HEK293 (cell line): ENCODE data around the gene APCDD1.

Experiments used
- CTCF ChIA-PET: fragments of 350-600 bp; formaldehyde crosslinking; extraction: SDS; loops from one replicate; lab custom pipeline; 2021; ENCODE audit warnings: antibody characterized with exemption; lab: Yijun Ruan, JAX
- POLR2A ChIA-PET: fragments of 300-600 bp; formaldehyde crosslinking; extraction: SDS; loops from one replicate; lab custom pipeline; 2020; ENCODE audit warnings: antibody characterized with exemption, inconsistent platforms; lab: Yijun Ruan, JAX
- H3K27ac ChIP-seq: fragments of 200-500 bp; sonication (Bioruptor generic); 2 replicates; pipeline ENCODE4 v1.5.1; 2014; ENCODE audit warnings: low read depth, low read length, control low read depth, inconsistent platforms; ENCODE audit errors: extremely low read depth
- H3K36me3 ChIP-seq, 2 experiments: fragments of 200-500 bp in 1 of 2; sonication (Bioruptor generic) in 1 of 2; 1 replicate in 1 of 2; 2 replicates in 1 of 2; pipeline ENCODE4 v1.5.1; 2014 to 2017; ENCODE audit warnings: inconsistent platforms in 2 of 2, low read length in 2 of 2; ENCODE audit not compliant: control insufficient read depth in 2 of 2, insufficient read depth in 1 of 2
- H3K4me1 ChIP-seq: fragments of 200-500 bp; sonication (Bioruptor generic); 2 replicates; pipeline ENCODE4 v1.5.1; 2014; ENCODE audit warnings: mild to moderate bottlenecking, low read length, inconsistent platforms; ENCODE audit not compliant: control insufficient read depth, insufficient read depth
- H3K4me3 ChIP-seq: 2 replicates; pipeline ENCODE4 v1.5.1; 2011; ENCODE audit warnings: low read depth, mild to moderate bottlenecking, control low read depth, low read length, moderate library complexity
- H3K9me3 ChIP-seq: fragments of 200-500 bp; sonication (Bioruptor generic); 2 replicates; pipeline ENCODE4 v1.5.1; 2014; ENCODE audit warnings: low read depth, low read length, inconsistent platforms; ENCODE audit not compliant: control insufficient read depth, insufficient read depth
- CTCF ChIP-seq: fragments of 450-650 bp; formaldehyde crosslinking; IDR thresholded peaks from 2 replicates; pipeline ENCODE4 v1.5.1; 2016; ENCODE audit warnings: missing biosample characterization, missing genetic modification characterization
- FEZF1 ChIP-seq: fragments of 450-650 bp; formaldehyde crosslinking; IDR thresholded peaks from 2 replicates; pipeline ENCODE4 v1.5.1; 2016; ENCODE audit warnings: missing biosample characterization, missing genetic modification characterization
- GLI4 ChIP-seq: fragments of 450-650 bp; formaldehyde crosslinking; IDR thresholded peaks from 2 replicates; pipeline ENCODE4 v1.5.1; 2016; ENCODE audit warnings: missing biosample characterization, missing genetic modification characterization
- MEIS1 ChIP-seq: sonication (generic); formaldehyde crosslinking; IDR thresholded peaks from 2 replicates; pipeline ENCODE4 v1.8.1; 2022; ENCODE audit warnings: missing genetic modification reagents, mild to moderate bottlenecking, borderline replicate concordance
- SP2 ChIP-seq: fragments of 450-650 bp; formaldehyde crosslinking; IDR thresholded peaks from 2 replicates; pipeline ENCODE4 v1.5.1; 2016; ENCODE audit warnings: missing biosample characterization, missing genetic modification characterization
- TCF7L2 ChIP-seq: IDR thresholded peaks from 2 replicates; pipeline ENCODE4 v1.6.1; 2011; ENCODE audit warnings: low read depth, mild to moderate bottlenecking, inconsistent platforms, low read length, moderate library complexity, borderline replicate concordance
- ZBTB48 ChIP-seq: fragments of 450-650 bp; formaldehyde crosslinking; IDR thresholded peaks from 2 replicates; pipeline ENCODE4 v1.5.1; 2016; ENCODE audit warnings: missing biosample characterization, missing genetic modification characterization
- ZBTB6 ChIP-seq: fragments of 450-650 bp; formaldehyde crosslinking; IDR thresholded peaks from 2 replicates; pipeline ENCODE4 v1.5.1; 2017; ENCODE audit warnings: missing biosample characterization, missing genetic modification characterization
- ZIC2 ChIP-seq: fragments of 450-650 bp; formaldehyde crosslinking; IDR thresholded peaks from 2 replicates; pipeline ENCODE4 v1.5.1; 2016; ENCODE audit warnings: missing biosample characterization, missing genetic modification characterization
- ZNF148 ChIP-seq: fragments of 450-650 bp; formaldehyde crosslinking; IDR thresholded peaks from 2 replicates; pipeline ENCODE4 v1.5.0; 2017; ENCODE audit warnings: missing biosample characterization, missing genetic modification characterization, borderline replicate concordance
- ZNF174 ChIP-seq: fragments of 450-650 bp; formaldehyde crosslinking; IDR thresholded peaks from 2 replicates; pipeline ENCODE4 v1.5.0; 2017; ENCODE audit warnings: missing biosample characterization, mild to moderate bottlenecking, missing genetic modification characterization
- ZNF175 ChIP-seq: fragments of 450-650 bp; formaldehyde crosslinking; IDR thresholded peaks from 2 replicates; pipeline ENCODE4 v1.5.1; 2016; ENCODE audit warnings: missing biosample characterization, missing genetic modification characterization
- ZNF202 ChIP-seq: fragments of 450-650 bp; formaldehyde crosslinking; IDR thresholded peaks from 2 replicates; pipeline ENCODE4 v1.5.1; 2016; ENCODE audit warnings: missing biosample characterization, missing genetic modification characterization, borderline replicate concordance
- ZNF211 ChIP-seq: fragments of 450-650 bp; formaldehyde crosslinking; IDR thresholded peaks from 2 replicates; pipeline ENCODE4 v1.5.1; 2016; ENCODE audit warnings: low read depth, missing biosample characterization, missing genetic modification characterization
- ZNF350 ChIP-seq: fragments of 450-650 bp; formaldehyde crosslinking; IDR thresholded peaks from 2 replicates; pipeline ENCODE4 v1.5.0; 2017; ENCODE audit warnings: missing biosample characterization, mild to moderate bottlenecking, missing genetic modification characterization
- ZNF404 ChIP-seq: fragments of 450-650 bp; formaldehyde crosslinking; IDR thresholded peaks from 2 replicates; pipeline ENCODE4 v1.5.1; 2017; ENCODE audit warnings: missing biosample characterization, missing genetic modification characterization
- ZNF558 ChIP-seq: fragments of 450-650 bp; formaldehyde crosslinking; IDR thresholded peaks from 2 replicates; pipeline ENCODE4 v1.5.1; 2016; ENCODE audit warnings: missing biosample characterization, missing genetic modification characterization
- ZNF654 ChIP-seq: fragments of 450-650 bp; formaldehyde crosslinking; IDR thresholded peaks from 2 replicates; pipeline ENCODE4 v1.5.1; 2016; ENCODE audit warnings: low read depth, missing biosample characterization, missing genetic modification characterization
- ZNF704 ChIP-seq: fragments of 450-650 bp; formaldehyde crosslinking; IDR thresholded peaks from 2 replicates; pipeline ENCODE4 v1.5.1; 2016; ENCODE audit warnings: missing biosample characterization, missing genetic modification characterization
- ZNF707 ChIP-seq: fragments of 450-650 bp; formaldehyde crosslinking; IDR thresholded peaks from 2 replicates; pipeline ENCODE4 v1.5.1; 2016; ENCODE audit warnings: missing biosample characterization, missing genetic modification characterization
- ZNF747 ChIP-seq: fragments of 450-650 bp; formaldehyde crosslinking; IDR thresholded peaks from 2 replicates; pipeline ENCODE4 v1.5.1; 2016; ENCODE audit warnings: missing biosample characterization, missing genetic modification characterization
- ZNF768 ChIP-seq: fragments of 450-650 bp; formaldehyde crosslinking; IDR thresholded peaks from 2 replicates; pipeline ENCODE4 v1.5.1; 2018; ENCODE audit warnings: missing biosample characterization, mild to moderate bottlenecking, missing genetic modification characterization
- ZNF791 ChIP-seq: fragments of 450-650 bp; formaldehyde crosslinking; IDR thresholded peaks from 2 replicates; pipeline ENCODE4 v1.5.1; 2016; ENCODE audit warnings: missing biosample characterization, missing genetic modification characterization
- ZSCAN23 ChIP-seq: fragments of 450-650 bp; formaldehyde crosslinking; IDR thresholded peaks from 2 replicates; pipeline ENCODE4 v1.5.1; 2016; ENCODE audit warnings: missing biosample characterization, missing genetic modification characterization
- ZSCAN5A ChIP-seq: fragments of 450-650 bp; formaldehyde crosslinking; IDR thresholded peaks from 2 replicates; pipeline ENCODE4 v1.5.1; 2016; ENCODE audit warnings: missing biosample characterization, missing genetic modification characterization

The APCDD1 gene

GRCh38 chr18:10516078-10516477 lies 61.6 kb downstream of the APCDD1 start:
- peaks cover 2% of the 10 kb centered on the region for H3K4me1 ChIP-seq
- ChIA-PET POLR2A (no interaction called here), CTCF (interaction anchor here (2.5 kb wide), 1 partner anchor 417 kb away, joined by 5 read pairs; no protein-coding TSS in a partner anchor)
- no peaks in the 10 kb centered on the region for H3K9me3 ChIP-seq
- TF ChIP-seq ZSCAN23 (tag by site-specific recombination): no peak
- TF ChIP-seq ZNF707 (tag by site-specific recombination): no peak
- TF ChIP-seq ZNF211 (tag by site-specific recombination): no peak
- no peak for TF ChIP-seq SP2 (tag by site-specific recombination)
- TF ChIP-seq TCF7L2: no peak
- no peak for TF ChIP-seq ZBTB48 (tag by site-specific recombination)
- TF ChIP-seq ZNF654: no peak
- TF ChIP-seq GLI4 (tag by site-specific recombination): no peak
- TF ChIP-seq ZNF148 (tag by site-specific recombination): no peak
- TF ChIP-seq MEIS1 (CRISPR knock-in tag): no peak
- TF ChIP-seq ZNF558 (tag by site-specific recombination): no peak
- TF ChIP-seq ZNF174: no peak
- no peak overlapping the region for H3K27ac ChIP-seq
- H3K4me3 ChIP-seq: no peak overlapping the region
- no peaks in the 10 kb centered on the region for H3K36me3 ChIP-seq

- no peak overlapping the region for H3K27ac ChIP-seq
- H3K36me3 ChIP-seq: no peaks in the 10 kb centered on the region
- CTCF ChIA-PET: interaction anchor here (0.7 to 5.0 kb wide), 16 partner anchors 8 to 947 kb away, joined by 3 to 115 read pairs (median 4); no protein-coding TSS in a partner anchor
- POLR2A ChIA-PET: interaction anchor here (0.6 kb wide), 1 partner anchor 482 kb away, joined by 3 read pairs; no protein-coding TSS in a partner anchor
- no peak overlapping the region for H3K4me3 ChIP-seq
- TF ChIP-seq CTCF (tag by site-specific recombination) (peak; percentile 60), ZBTB6 (tag by site-specific recombination) (no peak), ZIC2 (tag by site-specific recombination) (peak; percentile 50; the same call in 1 of the 2 replicates), ZNF350 (tag by site-specific recombination) (no peak)
- TF ChIP-seq, all 188 proteins: peak for 2
- peaks cover 2% of the 10 kb centered on the region for H3K4me1 ChIP-seq
- no peaks in the 10 kb centered on the region for H3K9me3 ChIP-seq
Observed at GRCh38 chr18:10518595-10519255, 64.3 kb downstream of the APCDD1 start.

- H3K4me3 ChIP-seq: no peak overlapping the region
- ChIA-PET CTCF (interaction anchor here (0.6 to 5.0 kb wide), 21 partner anchors 8 to 947 kb away, joined by 3 to 115 read pairs (median 3); no protein-coding TSS in a partner anchor), POLR2A (interaction anchor here (0.6 kb wide), 1 partner anchor 483 kb away, joined by 3 read pairs; no protein-coding TSS in a partner anchor)
- no peaks in the 10 kb centered on the region for H3K36me3 ChIP-seq
- H3K4me1 ChIP-seq: peaks cover 2% of the 10 kb centered on the region
- no peak overlapping the region for H3K27ac ChIP-seq
- no peaks in the 10 kb centered on the region for H3K9me3 ChIP-seq
- no peak for TF ChIP-seq ZNF747 (tag by site-specific recombination)
- no peak for TF ChIP-seq FEZF1 (tag by site-specific recombination)
- no peak for TF ChIP-seq ZNF175 (tag by site-specific recombination)
- no peak for TF ChIP-seq ZNF404
- TF ChIP-seq ZNF202: no peak
- TF ChIP-seq ZNF704: no peak
- TF ChIP-seq ZSCAN5A (tag by site-specific recombination): no peak
- no peak for TF ChIP-seq ZNF768 (tag by site-specific recombination)
- no peak for TF ChIP-seq ZNF791 (tag by site-specific recombination)
Observed at GRCh38 chr18:10519366-10519765, 64.9 kb downstream of the APCDD1 start.
